Activated T-cell treated with anti-CD3 and anti-CD28 coated beads, Interleukin-2, amount 50 U/mL, for 4 hours (primary cell): Measurements from ENCODE around the gene FSD2. TPM values are rescaled to one million over a fixed set of nuclear protein-coding genes. Genes with fewer than 3 reads are reported as not detected.
"Not testable (repeated sequence)": the region's sequence is repeated elsewhere in the genome, so short reads cannot be mapped to it uniquely, and the experiment has no call there.

Experiments used
- ATAC-seq, 2 donors: fragments of 200-7000 bp; cut with Tn5 transposase; one replicate each; pipeline ENCODE4 v1.10.0; 2021
- DNase-seq: peaks from one replicate; pipeline ENCODE4 v3.0.0-alpha.2; 2020
- H3K27me3 Mint-ChIP-seq: one replicate; pipeline ENCODE4 v1.8.0; 2021; ENCODE audit warnings: low read depth, mixed read lengths
- H3K36me3 Mint-ChIP-seq: one replicate; pipeline ENCODE4 v1.8.0; 2022; ENCODE audit warnings: mixed read lengths; ENCODE audit not compliant: insufficient read depth
- H3K4me1 Mint-ChIP-seq: one replicate; pipeline ENCODE4 v1.8.0; 2021; ENCODE audit warnings: low read depth, mixed read lengths
- H3K4me3 Mint-ChIP-seq: one replicate; pipeline ENCODE4 v1.8.0; 2021; ENCODE audit warnings: mild to moderate bottlenecking, moderate library complexity, mixed read lengths
- H3K9me3 Mint-ChIP-seq: one replicate; pipeline ENCODE4 v1.8.0; 2021; ENCODE audit warnings: mixed read lengths
- total RNA-seq, 3 donors: library from RNA; stranded (reverse); gene quantifications; one replicate each; pipeline ENCODE4 v1.2.1, GENCODE V29; 2021

Gene FSD2
- total RNA-seq, 3 donors from 2014 or later = not detected

DNA sequence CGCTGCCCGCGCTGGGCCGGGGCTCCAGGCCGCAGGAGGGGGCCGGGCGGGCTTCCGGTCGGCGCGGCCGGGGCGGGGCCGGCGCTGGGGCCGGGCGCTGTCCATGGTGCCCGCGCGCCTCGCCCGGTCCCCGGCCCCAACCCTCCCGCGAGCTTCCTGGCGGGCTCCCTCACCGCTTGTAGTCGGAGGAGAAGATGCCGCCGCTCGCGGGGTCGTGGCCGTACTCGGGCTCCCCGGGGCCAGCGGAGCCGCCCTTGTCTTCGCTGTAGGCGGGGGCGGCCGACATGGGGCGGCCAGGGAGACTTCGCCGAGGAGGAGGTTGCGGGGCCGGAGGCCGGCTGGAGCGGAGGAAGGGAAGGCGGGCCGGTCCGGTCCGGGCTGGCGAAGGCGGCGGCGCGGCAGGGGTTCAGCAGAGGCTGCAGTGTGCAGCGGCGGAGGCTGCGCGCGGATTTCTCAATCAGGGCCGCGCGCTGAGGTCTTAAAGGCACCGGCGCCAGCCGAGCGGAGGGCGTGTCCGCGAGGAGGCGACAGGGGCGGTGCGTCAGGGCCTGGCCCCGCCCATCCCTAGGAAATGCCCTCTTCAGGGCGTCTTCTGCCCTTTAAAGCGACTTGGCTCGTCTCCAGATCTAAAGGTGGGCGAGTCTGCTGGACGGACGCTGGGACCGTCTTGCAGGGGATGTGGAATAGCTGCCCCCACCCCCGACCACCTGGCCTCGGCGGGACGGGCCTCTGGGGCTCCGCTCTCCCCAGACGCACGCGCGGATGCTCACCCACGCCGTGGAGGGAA lies 96.3 kb downstream of the FSD2 start, which contains the start of gene AP3B2:
AP3B2 (minus strand) TSS at position 455 of the 787 bp plus-strand sequence; CDS start at position 286, 169 bp downstream.
- Mint-ChIP-seq H3K4me3 (peak within 1 kb of the TSS; percentile 68), H3K36me3 (no peaks in the 10 kb centered on the region), H3K4me1 (no peaks in the 10 kb centered on the region), H3K9me3 (no peaks in the 10 kb centered on the region), H3K27me3 (peaks cover 25% of the 10 kb centered on the region)
- ATAC-seq (peak; percentile 94 to 95), DNase-seq (peak; percentile 58)

DNA sequence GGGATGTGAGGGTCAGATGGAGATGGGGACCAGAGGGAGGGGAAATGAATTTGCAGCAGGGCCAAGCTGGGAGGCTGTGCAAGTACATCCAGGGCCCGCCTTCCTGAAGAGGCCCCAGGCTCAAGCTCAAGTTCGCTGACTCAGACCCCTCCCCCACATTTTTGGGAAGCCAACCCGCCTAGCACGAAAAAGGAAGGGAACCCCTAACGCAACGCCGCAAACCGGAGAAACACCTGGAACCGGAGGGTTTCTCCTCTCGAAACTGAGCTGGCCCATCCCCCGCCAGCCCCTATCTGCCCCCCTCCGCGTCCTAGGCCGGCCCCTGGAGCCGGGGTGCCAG lies 96.8 kb downstream of the FSD2 start:
- H3K36me3 Mint-ChIP-seq = no peaks in the 10 kb centered on the region
- DNase-seq (no peak), ATAC-seq (no peak)
- H3K9me3 Mint-ChIP-seq = no peaks in the 10 kb centered on the region
- no peaks in the 10 kb centered on the region for H3K4me1 Mint-ChIP-seq
- no peak overlapping the region for H3K4me3 Mint-ChIP-seq
- peaks cover 22% of the 10 kb centered on the region for H3K27me3 Mint-ChIP-seq

DNA sequence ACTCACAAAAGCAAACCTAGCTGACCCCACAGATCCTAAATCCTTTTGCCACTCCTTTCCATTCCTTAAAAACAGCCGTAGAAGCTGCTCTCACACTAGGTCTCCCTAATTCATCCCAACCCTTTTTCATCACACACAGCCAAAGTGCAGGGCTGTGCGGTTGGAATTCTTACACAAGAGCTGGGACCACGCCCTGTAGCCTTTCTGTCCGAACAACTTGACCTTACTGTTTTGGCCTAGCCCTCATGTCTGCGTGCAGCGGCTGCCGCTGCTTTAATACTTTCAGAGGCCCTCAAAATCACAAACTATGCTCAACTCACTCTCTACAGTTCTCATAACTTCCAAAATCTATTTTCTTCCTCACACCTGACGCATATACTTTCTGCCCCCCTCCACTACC lies 100.0 kb downstream of the FSD2 start:
- H3K36me3 Mint-ChIP-seq, DNase-seq, H3K4me1 Mint-ChIP-seq, H3K9me3 Mint-ChIP-seq, H3K4me3 Mint-ChIP-seq, ATAC-seq, H3K27me3 Mint-ChIP-seq: not testable (repeated sequence)

Other genes with a start within 250 kb of the FSD2 start
- 1 to 10 TPM in 2 of 3 donors, under 1 TPM in 1; 0.52 to 1.7 (median 1.2) TPM for gene CPEB1, start 158.7 kb downstream of the FSD2 start, total RNA-seq
- gene AP3B2, start 96.2 kb downstream of the FSD2 start, total RNA-seq = under 1 TPM; 0.15 to 0.46 (median 0.18) TPM
- 1 to 10 TPM; 7.1 to 9.6 (median 7.6) TPM for gene WHAMM, start 3.6 kb upstream of the FSD2 start, total RNA-seq
- 1 to 10 TPM; 2.3 to 3.8 (median 3.3) TPM for gene HOMER2, start 146.7 kb upstream of the FSD2 start, total RNA-seq
- 10 to 100 TPM; 23.0 to 28.5 (median 28.4) TPM for gene RAMAC, start 180.1 kb upstream of the FSD2 start, total RNA-seq
- gene C15orf40, start 205.6 kb upstream of the FSD2 start, total RNA-seq = 10 to 100 TPM; 27.9 to 33.5 (median 32.7) TPM